NCI-H2107 treated with DMSO at 0.1 percent for 48 hours (cell line): ENCODE results near the gene PDP2.
"Not testable (repeated sequence)": the region's sequence is repeated elsewhere in the genome, so short reads cannot be mapped to it uniquely, and the experiment has no call there.

ENCODE experiments used
- DNase-seq: peaks from one replicate; lab custom pipeline; 2025; ENCODE audit not compliant: unreplicated experiment; lab: John Stamatoyannopoulos, UW

Gene PDP2

GRCh38 chr16:66885491-66885890 is 5.2 kb downstream of the PDP2 start:
- no peak for DNase-seq

GRCh38 chr16:66886321-66886720 is 6.0 kb downstream of the PDP2 start:
- no peak for DNase-seq

GRCh38 chr16:66886914-66887313 is 6.6 kb downstream of the PDP2 start:
- no peak for DNase-seq

- DNase-seq, result no peak
Measured at GRCh38 chr16:66888647-66889615, 8.6 kb downstream of the PDP2 start.

- no peak for DNase-seq
Measured at GRCh38 chr16:66889622-66890021, 9.3 kb downstream of the PDP2 start.

- DNase-seq, result no peak
Measured at GRCh38 chr16:66890799-66891198, 10.5 kb downstream of the PDP2 start.

DNA sequence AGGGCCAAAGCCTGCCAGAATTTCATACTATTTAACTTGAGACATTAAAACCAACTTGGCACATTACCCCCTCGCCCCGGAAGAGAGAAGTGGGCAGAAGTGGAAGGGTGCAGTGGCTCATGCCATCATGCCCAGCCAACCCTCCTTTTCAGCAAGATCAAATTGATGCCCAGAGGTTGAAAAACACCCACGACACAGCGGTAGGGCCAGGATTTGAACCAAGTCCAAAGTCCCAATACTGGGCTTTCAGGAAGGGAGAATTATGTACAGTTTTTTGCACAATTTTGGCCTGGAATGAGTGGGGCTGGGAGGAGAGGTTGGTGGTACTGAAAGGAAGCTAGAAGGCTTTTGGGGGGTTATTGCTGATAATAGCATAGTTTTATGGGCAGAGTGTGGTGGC is 11.0 kb downstream of the PDP2 start:
- no peak for DNase-seq

DNA sequence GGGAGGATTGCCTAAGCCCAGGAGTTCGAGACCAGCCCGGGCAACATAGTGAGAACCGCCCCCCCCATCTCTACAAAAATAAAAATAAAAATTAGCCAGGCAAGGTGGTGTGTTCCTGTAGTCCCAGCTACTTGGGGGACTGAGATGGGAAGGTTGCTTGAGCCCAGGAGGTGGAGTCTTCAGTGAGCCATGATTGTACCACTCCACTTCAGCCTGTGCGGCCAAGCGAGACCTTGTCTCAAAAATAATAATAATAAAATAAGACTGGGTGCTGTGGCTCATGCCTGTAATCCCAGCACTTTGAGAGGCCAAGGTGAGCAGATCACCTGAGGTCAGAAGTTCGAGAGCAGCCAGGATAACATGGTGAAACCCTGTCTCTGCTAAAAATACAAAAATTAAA is 11.5 kb downstream of the PDP2 start:
- DNase-seq, result no peak

GRCh38 chr16:66894055-66894454 is 13.7 kb downstream of the PDP2 start:
- DNase-seq, result no peak

DNA sequence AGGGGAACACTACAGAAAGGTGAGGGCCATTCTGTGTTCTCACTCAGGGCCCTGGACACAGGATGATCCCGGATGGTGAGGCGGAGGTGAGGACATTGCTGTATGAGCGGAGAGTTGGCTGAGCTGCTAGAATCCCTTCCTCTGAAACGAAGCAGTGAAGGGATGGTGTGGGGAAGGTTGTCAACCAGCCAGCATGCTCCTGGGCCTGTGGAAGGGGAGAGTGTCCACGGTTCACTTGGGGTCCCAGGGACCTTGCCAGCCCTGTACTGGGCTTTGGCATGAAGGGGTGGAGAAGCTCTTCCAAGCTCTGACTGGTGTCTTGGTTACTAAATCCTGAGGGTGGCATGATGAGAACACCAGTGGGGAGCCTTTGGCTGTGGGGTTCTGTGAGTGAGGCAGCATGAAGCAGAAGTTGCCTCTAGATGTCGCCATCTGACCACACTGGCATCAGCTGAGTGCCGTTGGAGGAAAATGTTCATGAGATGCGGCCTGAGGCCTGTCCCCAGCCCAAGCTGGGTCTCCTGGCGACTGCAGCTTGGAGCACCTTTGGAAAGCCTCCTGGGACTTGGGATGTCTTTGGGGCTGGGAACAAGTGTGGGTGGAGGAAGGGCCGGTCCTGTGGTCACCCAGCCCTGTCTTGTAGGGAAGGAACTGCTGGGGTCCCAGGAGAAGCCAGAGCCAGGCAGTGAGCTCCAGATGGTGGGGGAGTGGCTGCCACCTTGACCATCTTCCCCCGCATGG is 14.8 kb downstream of the PDP2 start:
- DNase-seq, result peak; percentile 27

GRCh38 chr16:66895689-66895979 is 15.3 kb downstream of the PDP2 start:
- no peak for DNase-seq

GRCh38 chr16:66895999-66896398 is 15.7 kb downstream of the PDP2 start:
- DNase-seq, result no peak

DNA sequence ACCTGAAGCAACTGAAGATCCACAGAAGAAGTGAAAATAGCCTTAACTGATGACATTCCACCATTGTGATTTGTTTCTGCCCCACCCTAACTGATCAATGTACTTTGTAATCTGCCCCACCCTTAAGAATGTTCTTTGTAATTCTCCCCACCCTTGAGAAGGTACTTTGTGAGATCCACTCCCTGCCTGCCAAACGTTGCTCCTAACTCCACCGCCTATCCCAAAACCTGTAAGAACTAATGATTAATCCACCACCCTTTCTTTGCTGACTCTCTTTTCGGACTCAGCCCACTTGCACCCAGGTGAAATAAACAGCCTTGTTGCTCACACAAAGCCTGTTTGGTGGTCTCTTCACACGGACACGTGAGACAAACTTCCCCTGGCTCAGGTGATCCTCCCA is 16.4 kb downstream of the PDP2 start:
- not testable (repeated sequence) for DNase-seq

GRCh38 chr16:66898207-66898606 is 17.9 kb downstream of the PDP2 start:
- DNase-seq, result no peak

GRCh38 chr16:66898933-66899309 is 18.6 kb downstream of the PDP2 start:
- no peak for DNase-seq

DNA sequence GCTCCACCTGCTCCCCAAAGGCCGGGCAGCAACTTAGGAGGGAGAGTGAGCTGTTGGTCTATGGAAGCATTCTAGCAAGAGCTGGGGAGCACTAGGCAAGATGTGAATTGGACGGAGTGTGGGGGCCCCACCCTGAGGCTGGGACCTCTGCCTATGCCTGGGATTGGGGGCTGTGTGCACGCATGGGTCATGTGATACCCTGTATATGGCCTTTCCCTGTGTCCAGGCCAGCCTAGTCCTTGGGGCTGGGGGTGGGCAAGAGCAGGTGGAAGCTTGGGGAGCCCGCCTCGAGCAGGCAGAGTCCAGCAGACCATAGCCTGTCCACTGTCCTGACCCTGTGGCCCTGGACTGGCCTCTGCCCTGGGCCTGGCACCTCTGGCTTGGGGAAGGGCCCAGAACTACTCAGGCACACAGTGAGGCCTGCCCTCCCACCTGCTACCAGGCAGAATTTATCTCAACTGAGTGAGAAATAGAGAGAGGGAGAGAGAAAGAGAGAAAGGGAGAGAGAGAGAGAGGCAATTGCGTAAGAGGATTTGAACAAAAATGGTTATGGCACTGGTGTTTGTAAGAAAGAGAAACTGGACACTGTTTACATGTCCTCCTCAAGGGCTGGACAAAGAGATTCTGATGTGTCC is 19.1 kb downstream of the PDP2 start:
- no peak for DNase-seq

- peak; percentile 24 for DNase-seq
Measured at GRCh38 chr16:66899945-66900710, 19.8 kb downstream of the PDP2 start.

GRCh38 chr16:66900721-66901441 is 20.6 kb downstream of the PDP2 start:
- DNase-seq, result no peak

DNA sequence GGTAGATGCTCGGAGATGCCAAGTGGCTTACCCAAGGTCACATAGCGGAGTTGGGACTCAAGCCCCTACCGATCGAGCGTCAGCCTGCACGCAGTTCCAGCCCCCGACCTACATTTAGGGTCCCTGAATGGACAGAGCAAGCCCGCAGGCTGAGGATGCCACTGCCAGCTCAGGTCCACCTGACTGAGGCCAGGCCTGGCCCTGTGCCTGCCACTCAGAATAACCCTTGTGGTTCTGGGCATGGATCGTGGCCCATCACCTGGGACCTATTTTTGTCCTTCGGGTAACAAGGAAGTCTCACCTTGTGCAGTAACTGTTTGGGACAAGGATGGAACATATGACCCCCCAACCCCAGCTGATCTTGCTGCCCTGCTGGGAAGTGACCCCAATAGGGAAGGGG is 21.3 kb downstream of the PDP2 start:
- DNase-seq, result no peak
